GM03348 (cell line): ENCODE results near the gene BCL10.

Source experiments
- DNase-seq: peaks from one replicate; pipeline ENCODE4 v3.0.0; 2012; ENCODE audit warnings: low spot score

BCL10 gene

DNA sequence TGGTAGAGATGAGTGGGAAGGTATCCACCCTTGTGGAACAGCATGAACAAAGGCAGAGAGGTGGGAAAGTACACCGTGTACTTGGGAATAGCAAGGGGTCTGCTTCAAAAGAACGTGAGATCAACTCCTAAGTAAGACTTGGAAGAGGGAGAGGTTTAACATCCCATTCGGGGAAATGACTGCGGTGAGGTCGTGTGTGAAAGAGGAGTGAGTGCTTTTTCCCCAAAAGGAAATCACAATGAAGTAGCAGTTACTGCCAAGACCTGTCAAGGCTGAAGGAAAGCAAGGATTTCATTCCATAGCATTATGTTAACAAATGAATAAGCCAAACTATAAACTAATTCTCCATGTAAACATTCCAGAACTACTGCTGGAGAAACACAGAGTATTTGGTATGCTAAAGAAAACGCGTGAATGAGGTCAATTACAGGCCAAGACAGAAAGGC, 55.7 kb downstream of the BCL10 start:
- DNase-seq, result no peak

GRCh38 chr1:85219853-85220610, 56.4 kb downstream of the BCL10 start:
- DNase-seq, result no peak

GRCh38 chr1:85216697-85217096, 59.7 kb downstream of the BCL10 start:
- no peak for DNase-seq
